Peyer's patch (tissue), 4 donors: ENCODE results near the gene GATAD2B. TPM values are rescaled to one million over a fixed set of nuclear protein-coding genes. Genes with fewer than 3 reads are reported as not detected.
A peak's percentile ranks its signal among the peaks of the same experiment; 100 is the strongest.

ENCODE experiments used
- DNase-seq, 3 donors: peaks; one replicate each; pipeline ENCODE4 v3.0.0-alpha.2; 2017 to 2019
- H3K27ac ChIP-seq, 4 donors: fragments of 200-600 bp; sonication (generic); one replicate each; pipeline ENCODE4 v1.5.1; 2016 to 2019
- H3K27me3 ChIP-seq, 2 donors: fragments of 200-600 bp; sonication (generic); one replicate each; pipeline ENCODE4 v1.5.1; 2019
- H3K36me3 ChIP-seq, 3 donors: fragments of 200-600 bp; sonication (generic); one replicate each; pipeline ENCODE4 v1.5.1; 2016 to 2019
- H3K4me1 ChIP-seq, 4 donors: fragments of 200-600 bp; sonication (generic); one replicate each; pipeline ENCODE4 v1.5.1; 2016 to 2019
- H3K4me3 ChIP-seq, 4 donors: fragments of 200-600 bp; sonication (generic); 1 replicate in 3 of 4; 2 replicates in 1 of 4; pipeline ENCODE4 v1.5.1; 2016 to 2019; ENCODE audit warnings: mild to moderate bottlenecking in 1 of 4
- H3K9me3 ChIP-seq, 4 donors: fragments of 200-600 bp; sonication (generic); one replicate each; pipeline ENCODE4 v1.5.1; 2016 to 2019; ENCODE audit warnings: mild to moderate bottlenecking in 1 of 4
- CTCF ChIP-seq, 6 experiments: fragments of 450-650 bp in 4 of 6; fragments of 200-600 bp in 2 of 6; sonication (generic) in 1 of 6; IDR thresholded peaks; one replicate each; pipeline ENCODE4 v1.5.1; 2017 to 2019; ENCODE audit warnings: antibody characterized with exemption in 6 of 6, mild to moderate bottlenecking in 3 of 6, moderate library complexity in 1 of 6
- POLR2A ChIP-seq, 2 donors: fragments of 450-650 bp; IDR thresholded peaks; one replicate each; pipeline ENCODE4 v1.5.1; 2017; ENCODE audit warnings: antibody characterized with exemption in 2 of 2, mild to moderate bottlenecking in 2 of 2, moderate library complexity in 2 of 2
- total RNA-seq, 4 donors: library from RNA; depleted of rRNA; stranded (reverse); fragments of >200 nt; gene quantifications; one replicate each; pipeline ENCODE4 v1.1.0, GENCODE V29; 2016

Gene GATAD2B
- total RNA-seq, 4 donors from 2014 or later, result 22.3 to 65.2 (median 24.7) TPM

GRCh38 chr1:153798468-153798780 is 124.3 kb downstream of the GATAD2B start:
- Histone ChIP-seq H3K27me3 (no peaks in the 10 kb centered on the region), H3K4me1 (peaks cover 0 to 7% (median 0%) of the 10 kb centered on the region in 4 donors), H3K27ac (no peak overlapping the region), H3K4me3 (no peak overlapping the region), H3K9me3 (no peaks in the 10 kb centered on the region), H3K36me3 (no peaks in the 10 kb centered on the region)
- peak in 1 of 3 donors; percentile 40 for DNase-seq
- TF ChIP-seq CTCF (IDR thresholded peaks at IDR 0.05), result no peak
- TF ChIP-seq POLR2A (IDR thresholded peaks at IDR 0.05), result no peak

- Histone ChIP-seq H3K4me1 (peaks cover 0 to 7% (median 0%) of the 10 kb centered on the region in 4 donors), H3K27ac (no peak overlapping the region), H3K36me3 (no peaks in the 10 kb centered on the region), H3K9me3 (no peaks in the 10 kb centered on the region), H3K4me3 (no peak overlapping the region), H3K27me3 (no peaks in the 10 kb centered on the region)
- no peak for TF ChIP-seq POLR2A (IDR thresholded peaks at IDR 0.05)
- TF ChIP-seq CTCF (IDR thresholded peaks at IDR 0.05), result peak; percentile 85 to 95 (median 90)
- peak; percentile 67 to 97 (median 96) for DNase-seq
Observed at GRCh38 chr1:153796786-153797659, 125.7 kb downstream of the GATAD2B start.

- H3K36me3 ChIP-seq, result no peaks in the 10 kb centered on the region
- H3K4me1 ChIP-seq, result peaks cover 0 to 7% (median 0%) of the 10 kb centered on the region in 4 donors
- no peaks in the 10 kb centered on the region for H3K9me3 ChIP-seq
- no peaks in the 10 kb centered on the region for H3K27me3 ChIP-seq
- no peak for TF ChIP-seq POLR2A (IDR thresholded peaks at IDR 0.05)
- no peak for TF ChIP-seq CTCF (IDR thresholded peaks at IDR 0.05)
- DNase-seq, result peak in 1 of 3 donors; percentile 45
- no peak overlapping the region for H3K4me3 ChIP-seq
- no peak overlapping the region for H3K27ac ChIP-seq
Observed at GRCh38 chr1:153795934-153796785, 126.6 kb downstream of the GATAD2B start.

DNA sequence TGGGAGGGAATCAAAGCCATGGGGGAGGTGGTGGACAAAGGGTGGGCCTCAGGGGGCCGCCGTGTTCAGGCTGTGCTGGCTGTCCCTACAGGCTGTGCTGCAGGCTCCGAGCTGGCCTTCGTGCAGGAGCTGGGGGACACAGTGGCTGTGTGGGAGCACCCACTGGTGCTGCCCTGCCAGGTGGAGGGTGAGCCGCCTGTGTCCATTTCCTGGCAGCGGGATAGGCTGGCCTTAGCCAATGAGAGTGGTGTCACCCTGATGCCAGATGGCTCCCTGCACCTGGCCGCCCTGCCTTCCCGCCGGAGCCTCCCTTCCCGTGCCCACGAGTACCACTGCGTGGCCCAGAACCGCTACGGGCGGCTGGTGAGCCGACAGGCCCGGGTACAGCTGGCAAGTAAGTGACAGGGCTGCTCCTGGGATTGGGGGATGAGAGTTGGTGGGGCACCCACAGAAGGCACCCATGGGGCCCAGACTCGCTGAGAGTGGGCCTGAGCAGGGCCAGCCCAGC is 127.4 kb downstream of the GATAD2B start:
- Histone ChIP-seq H3K4me1 (peaks cover 0 to 11% (median 0%) of the 10 kb centered on the region in 4 donors), H3K9me3 (no peaks in the 10 kb centered on the region), H3K36me3 (no peaks in the 10 kb centered on the region), H3K27ac (no peak overlapping the region), H3K4me3 (no peak overlapping the region), H3K27me3 (no peaks in the 10 kb centered on the region)
- DNase-seq, result peak in 1 of 3 donors; percentile 45
- TF ChIP-seq CTCF (IDR thresholded peaks at IDR 0.05) (no peak), POLR2A (IDR thresholded peaks at IDR 0.05) (no peak)

DNA sequence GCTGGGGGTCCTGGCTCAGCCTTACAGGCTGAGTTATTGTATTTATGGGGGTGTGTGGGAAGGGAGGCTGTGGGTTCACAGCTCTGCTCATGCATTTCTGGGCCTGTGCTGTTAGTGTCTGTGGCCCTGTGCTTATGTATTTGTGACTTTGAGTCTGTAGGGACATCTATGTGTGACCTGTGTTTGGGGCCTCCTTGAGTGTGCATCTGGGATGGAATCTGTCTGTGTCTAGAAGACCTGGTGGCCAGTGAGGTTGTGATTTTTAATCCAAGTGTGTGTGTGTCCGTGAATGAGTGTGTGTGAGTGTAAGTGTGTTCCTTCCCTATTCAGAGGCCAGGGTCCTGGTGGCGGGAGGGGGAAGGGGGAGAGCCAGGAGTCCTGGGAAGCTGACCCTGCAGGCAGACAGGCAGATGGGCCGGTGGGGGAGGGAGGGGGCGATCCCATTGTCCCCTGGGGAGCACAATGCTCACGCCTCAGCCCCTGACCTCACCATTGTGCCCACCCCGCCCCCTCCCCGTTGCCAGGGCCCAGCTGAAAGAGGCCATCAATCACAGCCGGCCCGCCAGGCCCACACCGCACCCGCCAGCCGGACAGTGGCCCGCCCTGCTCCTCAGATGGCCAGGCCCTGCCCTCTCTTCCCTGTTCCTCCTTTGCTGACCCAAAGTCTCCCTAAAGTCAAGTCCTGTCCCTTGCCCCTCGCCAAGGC is 128.0 kb downstream of the GATAD2B start:
- Histone ChIP-seq H3K27me3 (no peaks in the 10 kb centered on the region), H3K4me1 (peaks cover 0 to 11% (median under 1%) of the 10 kb centered on the region in 4 donors), H3K36me3 (no peaks in the 10 kb centered on the region), H3K9me3 (no peaks in the 10 kb centered on the region), H3K4me3 (no peak overlapping the region), H3K27ac (no peak overlapping the region)
- no peak for TF ChIP-seq CTCF (IDR thresholded peaks at IDR 0.05)
- no peak for TF ChIP-seq POLR2A (IDR thresholded peaks at IDR 0.05)
- DNase-seq, result peak in 1 of 3 donors; percentile 45
